T-helper 2 cell treated with Interferon-gamma antibody and Interleukin-4, amounts not matched to agents 5 μg/mL and 100 μg/mL, for 36 hours (primary cell): ENCODE measurements around the gene DNAH14.
A peak's percentile ranks its signal among the peaks of the same experiment; 100 is the strongest.
"Not testable (repeated sequence)": the region's sequence is repeated elsewhere in the genome, so short reads cannot be mapped to it uniquely, and the experiment has no call there.

Experiments
- DNase-seq: peaks from one replicate; pipeline ENCODE4 v3.0.0; 2021; ENCODE audit warnings: low spot score
- H3K27ac Mint-ChIP-seq: one replicate; pipeline ENCODE4 v1.8.0; 2021; ENCODE audit warnings: mild to moderate bottlenecking, mixed read lengths
- H3K27me3 Mint-ChIP-seq: one replicate; pipeline ENCODE4 v1.8.0; 2021; ENCODE audit warnings: low read depth, mixed read lengths
- H3K36me3 Mint-ChIP-seq: one replicate; pipeline ENCODE4 v1.8.0; 2021; ENCODE audit warnings: low read depth, mixed read lengths
- H3K4me1 Mint-ChIP-seq: one replicate; pipeline ENCODE4 v1.8.0; 2021; ENCODE audit warnings: low read depth, mixed read lengths
- H3K4me3 Mint-ChIP-seq: one replicate; pipeline ENCODE4 v1.8.0; 2022; ENCODE audit warnings: mild to moderate bottlenecking, moderate library complexity, mixed read lengths
- H3K9me3 Mint-ChIP-seq: one replicate; pipeline ENCODE4 v1.8.0; 2021; ENCODE audit warnings: mixed read lengths

DNAH14 gene

DNA sequence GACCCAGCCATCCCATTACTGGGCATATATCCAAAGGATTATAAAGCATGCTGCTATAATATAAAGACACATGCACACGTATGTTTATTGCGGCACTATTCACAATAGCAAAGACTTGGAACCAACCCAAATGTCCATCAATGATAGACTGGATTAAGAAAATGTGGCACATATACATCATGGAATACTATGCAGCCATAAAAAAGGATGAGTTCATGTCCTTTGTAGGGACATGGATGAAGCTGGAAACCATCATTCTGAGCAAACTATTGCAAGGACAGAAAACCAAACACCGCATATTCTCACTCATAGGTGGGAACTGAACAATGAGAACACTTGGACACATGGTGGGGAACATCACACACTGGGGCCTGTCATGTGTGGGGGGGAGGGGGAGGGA, 457.4 kb downstream of the DNAH14 start:
- DNase-seq, H3K36me3 Mint-ChIP-seq, H3K27ac Mint-ChIP-seq, H3K27me3 Mint-ChIP-seq, H3K9me3 Mint-ChIP-seq, H3K4me1 Mint-ChIP-seq, H3K4me3 Mint-ChIP-seq: not testable (repeated sequence)

DNA sequence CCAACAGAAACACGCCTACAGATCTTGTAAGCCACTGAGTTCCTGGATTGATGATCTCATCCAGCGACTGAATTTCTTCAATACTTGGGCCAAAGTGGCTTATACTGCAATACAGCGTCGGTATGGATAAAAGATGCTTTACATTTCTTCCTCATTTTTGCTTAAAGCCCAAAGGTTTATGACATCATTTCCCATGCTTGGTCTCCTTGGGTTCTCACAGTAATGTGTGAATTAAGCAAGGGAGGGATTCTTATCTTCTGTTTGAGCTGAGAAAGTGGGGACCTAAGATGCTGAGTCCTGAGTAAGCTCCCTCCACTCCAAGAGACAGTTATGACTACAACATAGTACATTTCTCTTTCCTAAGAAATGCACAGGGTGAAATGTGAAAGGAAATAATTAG, 458.9 kb downstream of the DNAH14 start:
- peaks cover 3% of the 10 kb centered on the region for H3K4me1 Mint-ChIP-seq
- no peak overlapping the region for H3K4me3 Mint-ChIP-seq
- H3K9me3 Mint-ChIP-seq, result no peaks in the 10 kb centered on the region
- no peak for DNase-seq
- H3K36me3 Mint-ChIP-seq, result no peaks in the 10 kb centered on the region
- H3K27ac Mint-ChIP-seq, result no peak overlapping the region
- no peaks in the 10 kb centered on the region for H3K27me3 Mint-ChIP-seq

DNA sequence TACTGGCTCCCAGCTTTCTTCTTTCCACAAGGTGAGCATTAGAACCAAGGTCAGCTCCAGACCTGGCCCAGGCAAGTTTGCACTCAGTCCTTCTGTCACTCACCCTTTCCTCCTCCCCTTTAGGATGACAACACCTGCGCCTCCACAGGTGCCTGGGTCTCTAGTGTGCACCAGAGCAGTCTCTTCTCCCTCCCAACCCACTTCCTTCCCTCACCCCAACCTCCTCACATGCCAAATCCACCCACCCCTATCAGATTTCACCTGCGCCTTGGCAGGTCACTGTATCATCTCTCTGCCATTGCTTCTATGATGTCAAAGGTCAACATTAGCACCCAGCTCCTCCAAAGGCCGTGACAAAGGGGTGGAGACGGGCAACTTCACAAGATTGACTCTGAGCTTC, 460.4 kb downstream of the DNAH14 start:
- H3K9me3 Mint-ChIP-seq, result no peaks in the 10 kb centered on the region
- H3K4me3 Mint-ChIP-seq, result no peak overlapping the region
- H3K27ac Mint-ChIP-seq, result no peak overlapping the region
- no peaks in the 10 kb centered on the region for H3K27me3 Mint-ChIP-seq
- no peaks in the 10 kb centered on the region for H3K36me3 Mint-ChIP-seq
- H3K4me1 Mint-ChIP-seq, result peaks cover 3% of the 10 kb centered on the region
- DNase-seq, result no peak

DNA sequence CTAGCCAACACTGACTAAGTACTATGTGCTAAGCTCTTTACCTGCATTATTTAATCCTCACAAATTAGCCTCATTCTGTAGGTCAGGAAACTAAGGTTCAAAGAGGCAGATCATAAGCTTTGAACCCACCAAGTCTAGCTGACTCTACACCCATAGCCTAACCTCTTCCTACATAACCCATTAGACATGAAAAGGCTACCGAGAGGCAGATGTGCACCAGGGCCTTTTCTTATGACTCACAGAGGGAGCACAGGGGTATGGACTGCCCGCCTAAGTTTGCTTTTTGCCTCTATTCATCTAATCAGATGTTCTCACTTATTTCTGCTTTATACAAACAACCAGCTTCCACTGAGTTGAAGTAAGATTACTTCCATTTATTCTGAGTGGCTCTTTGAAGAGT, 466.9 kb downstream of the DNAH14 start:
- no peaks in the 10 kb centered on the region for H3K9me3 Mint-ChIP-seq
- no peak for DNase-seq
- H3K4me1 Mint-ChIP-seq, result peaks cover 2% of the 10 kb centered on the region
- H3K27me3 Mint-ChIP-seq, result no peaks in the 10 kb centered on the region
- H3K27ac Mint-ChIP-seq, result no peak overlapping the region
- H3K36me3 Mint-ChIP-seq, result peaks cover 41% of the 10 kb centered on the region
- H3K4me3 Mint-ChIP-seq, result no peak overlapping the region

DNA sequence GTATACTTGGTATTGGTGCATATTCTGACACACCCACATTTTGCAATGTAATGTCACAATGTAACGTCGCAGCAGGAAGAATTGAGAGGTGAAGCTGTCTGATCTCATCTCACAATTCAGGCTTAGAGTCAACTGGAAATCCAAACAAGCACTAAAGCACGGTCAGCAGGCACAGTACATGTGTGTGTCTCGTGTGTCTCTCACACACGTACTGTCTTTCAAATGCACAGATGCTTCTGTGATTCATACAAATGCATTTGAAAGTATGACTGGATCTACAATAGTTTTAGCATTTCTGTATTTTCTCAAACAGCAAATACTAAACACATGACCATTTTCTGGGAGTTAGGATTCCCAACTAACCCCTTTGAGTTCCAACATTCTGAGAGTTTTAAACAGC, 471.5 kb downstream of the DNAH14 start:
- Mint-ChIP-seq H3K36me3 (peaks cover 69% of the 10 kb centered on the region), H3K9me3 (no peaks in the 10 kb centered on the region), H3K27ac (no peak overlapping the region), H3K27me3 (no peaks in the 10 kb centered on the region), H3K4me3 (no peak overlapping the region), H3K4me1 (peaks cover 6% of the 10 kb centered on the region)
- no peak for DNase-seq

DNA sequence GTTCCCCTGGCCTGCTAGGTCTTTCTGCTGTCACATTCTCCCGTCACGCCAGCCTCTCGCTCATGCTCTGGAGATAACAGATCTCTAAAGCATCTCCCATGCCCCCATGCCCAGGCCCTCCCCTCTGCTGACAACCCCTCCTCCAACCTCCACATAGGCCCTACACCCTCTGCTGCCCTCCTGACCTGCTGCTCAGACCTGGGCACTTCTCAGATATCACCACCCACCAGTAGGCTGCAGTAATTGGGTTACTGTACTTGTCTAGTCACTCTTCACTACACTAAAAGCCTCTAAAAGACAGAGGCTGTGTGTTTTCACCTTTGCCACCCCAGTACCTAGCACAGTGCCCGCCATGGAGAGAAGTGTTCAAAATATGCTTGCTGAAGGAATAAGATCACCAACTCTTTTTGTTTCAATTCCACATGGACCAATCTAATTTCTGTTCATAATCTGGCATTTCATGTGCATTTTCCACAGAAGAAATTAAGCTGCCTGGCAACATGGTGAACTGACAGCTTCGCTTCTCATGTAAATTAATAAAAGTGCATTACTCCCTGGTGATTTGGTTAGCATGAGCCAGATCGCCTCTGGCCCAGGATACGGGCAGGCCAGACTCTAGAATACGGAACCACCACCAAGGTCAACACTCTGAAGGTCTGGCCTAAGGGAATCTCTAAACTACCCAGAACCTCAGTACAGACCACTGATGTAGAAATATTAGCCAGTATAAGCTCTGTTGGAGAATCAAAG, 477.7 kb downstream of the DNAH14 start:
- no peak overlapping the region for H3K4me3 Mint-ChIP-seq
- H3K36me3 Mint-ChIP-seq, result peaks cover 75% of the 10 kb centered on the region
- H3K9me3 Mint-ChIP-seq, result no peaks in the 10 kb centered on the region
- no peaks in the 10 kb centered on the region for H3K27me3 Mint-ChIP-seq
- peak overlapping the region; percentile 33 for H3K27ac Mint-ChIP-seq
- H3K4me1 Mint-ChIP-seq, result peaks cover 4% of the 10 kb centered on the region
- no peak for DNase-seq

DNA sequence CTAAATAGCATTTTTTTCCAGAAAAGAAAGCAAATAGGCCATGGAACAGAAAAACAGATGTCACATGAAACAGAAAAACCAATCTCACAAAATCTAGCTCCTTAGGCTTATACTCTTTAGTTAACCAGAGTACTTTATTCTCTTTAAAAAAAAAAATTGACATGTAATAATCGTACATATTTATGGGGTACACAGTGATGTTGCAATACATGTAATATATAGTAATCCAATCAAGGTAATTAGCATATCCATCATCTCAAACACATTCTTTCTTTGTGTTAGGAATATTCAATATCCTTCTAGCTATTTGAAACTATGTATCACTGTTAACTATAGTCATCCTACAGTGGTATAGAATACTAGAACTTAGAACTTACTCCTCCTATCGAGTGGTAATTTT, 478.3 kb downstream of the DNAH14 start:
- Mint-ChIP-seq H3K27me3 (no peaks in the 10 kb centered on the region), H3K4me3 (no peak overlapping the region), H3K36me3 (peaks cover 79% of the 10 kb centered on the region), H3K4me1 (peaks cover 4% of the 10 kb centered on the region), H3K9me3 (no peaks in the 10 kb centered on the region), H3K27ac (no peak overlapping the region)
- DNase-seq, result no peak

DNA sequence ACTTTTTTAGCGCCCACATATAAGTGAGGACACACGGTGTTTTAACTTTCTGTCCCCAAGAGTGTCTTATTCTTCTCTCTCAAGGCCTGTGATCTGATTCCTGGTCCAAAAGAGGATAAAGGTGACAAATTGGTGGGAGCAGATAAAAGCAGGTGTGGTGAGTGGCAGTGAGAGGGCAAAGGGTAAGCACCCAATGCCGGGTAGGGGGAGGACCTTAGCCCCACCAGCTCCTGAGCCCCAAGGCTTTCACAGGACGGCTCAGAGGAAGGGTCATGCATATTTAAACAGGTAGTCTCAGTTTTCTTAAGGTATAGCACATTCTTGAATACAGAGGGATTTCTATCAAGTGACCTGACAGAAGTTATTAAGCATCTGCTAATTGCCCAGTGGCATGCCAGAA, 478.8 kb downstream of the DNAH14 start:
- peaks cover 4% of the 10 kb centered on the region for H3K4me1 Mint-ChIP-seq
- H3K27ac Mint-ChIP-seq, result no peak overlapping the region
- H3K4me3 Mint-ChIP-seq, result no peak overlapping the region
- DNase-seq, result no peak
- no peaks in the 10 kb centered on the region for H3K9me3 Mint-ChIP-seq
- peaks cover 79% of the 10 kb centered on the region for H3K36me3 Mint-ChIP-seq
- H3K27me3 Mint-ChIP-seq, result no peaks in the 10 kb centered on the region

DNA sequence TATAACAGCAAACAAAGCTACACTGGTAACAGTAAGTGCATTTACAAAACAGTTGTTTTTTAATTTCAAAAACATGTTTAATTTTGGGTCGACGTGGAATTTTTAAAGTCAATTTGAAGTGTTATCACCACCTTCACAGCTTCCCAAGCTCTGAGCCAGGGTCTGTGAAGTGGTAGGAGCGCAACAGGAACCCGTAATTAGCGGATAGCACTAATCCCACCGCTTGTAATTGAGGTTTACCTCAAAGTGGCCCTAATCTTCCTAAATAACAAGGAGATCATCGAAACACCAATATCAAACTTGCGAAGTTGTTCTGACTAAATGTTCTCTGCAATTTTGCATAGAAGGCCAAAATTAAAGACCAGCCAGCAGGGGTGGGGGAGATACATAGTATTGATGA, 479.6 kb downstream of the DNAH14 start:
- Mint-ChIP-seq H3K4me1 (peaks cover 2% of the 10 kb centered on the region), H3K27ac (no peak overlapping the region)

DNA sequence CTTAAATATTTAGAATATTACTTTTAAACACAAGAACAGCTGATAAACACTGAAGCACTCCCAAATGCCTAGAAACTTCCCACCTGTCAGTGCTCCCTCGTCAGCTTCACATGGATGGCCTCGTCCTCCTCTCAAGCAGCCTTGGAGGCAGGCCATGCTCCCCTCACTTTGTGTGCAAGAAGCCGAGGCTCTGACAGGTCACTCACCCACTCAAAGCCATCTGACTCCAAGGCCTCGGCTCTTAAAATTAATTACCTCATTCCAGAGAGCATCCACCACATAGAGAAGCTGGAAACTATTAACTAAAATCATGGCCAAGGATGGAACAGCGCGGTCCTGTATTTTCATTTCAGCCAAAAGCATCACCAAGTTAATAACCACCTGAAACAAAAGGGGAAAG, 480.6 kb downstream of the DNAH14 start:
- Mint-ChIP-seq H3K4me1 (peaks cover 5% of the 10 kb centered on the region), H3K9me3 (no peaks in the 10 kb centered on the region), H3K4me3 (no peak overlapping the region), H3K27me3 (no peaks in the 10 kb centered on the region), H3K36me3 (peaks cover 76% of the 10 kb centered on the region), H3K27ac (no peak overlapping the region)
- no peak for DNase-seq

More for the DNA sequence above, 479.6 kb downstream of the DNAH14 start:
- Mint-ChIP-seq H3K9me3 (no peaks in the 10 kb centered on the region), H3K27me3 (no peaks in the 10 kb centered on the region), H3K4me3 (no peak overlapping the region), H3K36me3 (peaks cover 76% of the 10 kb centered on the region)
- DNase-seq, result no peak

DNA sequence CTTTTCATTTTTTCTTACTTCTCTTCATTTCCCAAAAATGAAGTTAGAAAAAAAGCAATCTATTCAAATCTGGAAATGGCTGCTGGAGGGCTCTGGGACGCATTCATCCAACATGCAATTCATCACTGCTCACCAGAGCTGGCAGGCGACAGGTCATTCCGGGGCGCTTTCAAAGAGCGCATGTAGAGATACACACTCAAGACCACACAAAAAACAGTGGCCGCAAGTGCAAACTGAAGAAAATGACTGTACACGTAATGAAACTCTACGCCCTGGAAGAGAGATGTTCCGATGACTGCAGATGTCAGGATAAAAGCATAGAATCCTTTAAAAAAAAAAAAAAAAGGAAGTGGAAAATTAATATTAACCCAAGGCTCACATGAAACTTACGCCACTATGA, 482.8 kb downstream of the DNAH14 start:
- Mint-ChIP-seq H3K27me3 (no peaks in the 10 kb centered on the region), H3K4me1 (peaks cover 2% of the 10 kb centered on the region), H3K27ac (no peak overlapping the region), H3K36me3 (peaks cover 76% of the 10 kb centered on the region), H3K4me3 (no peak overlapping the region), H3K9me3 (no peaks in the 10 kb centered on the region)
- DNase-seq, result no peak

DNA sequence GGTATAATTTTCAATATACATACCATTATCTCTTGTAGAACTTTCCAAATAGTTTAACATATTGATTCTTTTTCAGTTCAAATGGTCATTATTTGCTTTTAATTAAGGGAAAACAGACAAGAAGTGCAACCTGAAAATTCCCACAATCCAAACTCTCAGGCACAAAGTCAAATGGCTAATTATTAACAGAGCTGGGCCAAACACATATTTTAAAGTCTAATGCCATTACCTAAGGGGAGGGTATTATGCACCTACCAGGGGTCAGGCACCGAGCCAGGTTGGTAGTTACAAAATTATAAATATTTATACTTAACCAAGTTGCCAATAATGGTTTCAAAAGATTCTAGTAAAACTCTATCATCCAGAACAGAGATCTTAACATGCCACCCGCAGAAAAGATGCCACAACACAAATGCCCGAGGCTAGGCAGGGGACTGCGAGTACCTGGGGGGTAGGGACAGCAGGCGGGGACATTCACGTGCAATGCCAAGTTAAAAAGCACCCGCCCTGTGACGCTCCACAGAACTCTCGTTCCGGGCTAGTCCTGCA, 483.4 kb downstream of the DNAH14 start:
- Mint-ChIP-seq H3K27me3 (no peaks in the 10 kb centered on the region), H3K27ac (no peak overlapping the region), H3K36me3 (peaks cover 79% of the 10 kb centered on the region), H3K4me3 (no peak overlapping the region), H3K9me3 (no peaks in the 10 kb centered on the region), H3K4me1 (peaks cover 2% of the 10 kb centered on the region)
- no peak for DNase-seq

DNA sequence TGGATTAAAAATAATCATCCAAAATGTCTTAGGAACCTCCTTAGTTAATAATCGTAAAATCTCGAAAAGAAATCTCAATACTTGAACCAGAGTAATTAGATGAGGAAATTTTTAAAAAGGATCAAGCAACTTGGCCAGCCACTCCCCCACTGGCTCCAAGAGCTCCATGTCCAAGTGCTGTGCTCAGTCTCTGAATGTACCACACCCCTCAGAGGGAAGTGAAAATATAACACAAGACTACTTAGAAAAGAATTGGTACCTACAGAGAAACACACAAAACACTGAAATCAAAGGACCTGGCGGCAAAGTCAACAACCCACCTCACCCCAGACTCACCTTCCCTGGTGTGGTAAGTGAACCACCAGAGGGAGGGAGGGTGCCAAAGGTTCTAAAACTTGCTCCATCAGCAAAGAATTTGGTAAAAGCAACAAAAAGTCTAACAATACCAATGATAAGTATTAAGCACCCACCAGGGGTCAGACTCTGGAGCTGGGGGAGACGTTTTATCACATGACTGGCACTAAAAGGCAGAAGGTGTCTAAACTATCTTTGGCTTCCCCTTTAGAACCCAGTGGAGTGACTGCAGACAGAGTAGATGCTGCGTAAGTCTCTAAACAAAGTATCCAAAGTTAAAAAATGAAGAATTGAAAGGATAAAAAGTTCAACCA, 484.4 kb downstream of the DNAH14 start:
- no peak overlapping the region for H3K4me3 Mint-ChIP-seq
- no peak overlapping the region for H3K27ac Mint-ChIP-seq
- no peaks in the 10 kb centered on the region for H3K9me3 Mint-ChIP-seq
- H3K4me1 Mint-ChIP-seq, result peaks cover 8% of the 10 kb centered on the region
- peaks cover 81% of the 10 kb centered on the region for H3K36me3 Mint-ChIP-seq
- H3K27me3 Mint-ChIP-seq, result no peaks in the 10 kb centered on the region
- no peak for DNase-seq

DNA sequence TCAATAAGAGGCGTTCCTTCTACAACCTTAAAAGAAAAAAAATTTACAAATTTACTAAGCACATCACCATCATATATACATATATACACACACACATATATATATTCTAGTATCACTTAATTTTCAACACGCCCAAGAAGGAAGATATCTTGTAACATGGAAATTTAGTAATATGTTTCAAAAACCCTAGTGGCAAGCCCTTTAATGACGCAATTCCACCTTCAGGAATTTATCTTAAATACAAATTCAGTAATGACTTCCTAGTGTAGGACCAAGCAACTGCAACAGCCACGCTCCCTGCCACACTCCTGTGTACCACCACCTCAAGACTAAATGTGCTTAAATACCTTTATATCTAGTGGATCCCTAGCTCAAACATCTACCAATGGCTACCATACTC, 485.8 kb downstream of the DNAH14 start:
- Mint-ChIP-seq H3K4me3 (no peak overlapping the region), H3K27me3 (no peaks in the 10 kb centered on the region), H3K27ac (no peak overlapping the region), H3K36me3 (peaks cover 74% of the 10 kb centered on the region), H3K4me1 (peaks cover 12% of the 10 kb centered on the region), H3K9me3 (no peaks in the 10 kb centered on the region)
- DNase-seq, result no peak
